HG03457 (cell line): ENCODE data around the gene TNFRSF14.

Experiments
- ATAC-seq: cut with Tn5 transposase; IDR thresholded peaks from one replicate; pipeline ENCODE4 v1.9.1; 2021; ENCODE audit warnings: moderate number of reproducible peaks; ENCODE audit not compliant: unreplicated experiment

The TNFRSF14 gene

GRCh38 chr1:2597441-2598328, 41.5 kb downstream of the TNFRSF14 start:
- no peak for ATAC-seq

- ATAC-seq = no peak
These were observed 42.3 kb downstream of the TNFRSF14 start for GRCh38 chr1:2598329-2598931.

GRCh38 chr1:2601721-2602303, 45.6 kb downstream of the TNFRSF14 start:
- ATAC-seq = no peak

GRCh38 chr1:2602311-2602835, 46.2 kb downstream of the TNFRSF14 start:
- no peak for ATAC-seq

GRCh38 chr1:2602866-2603520, 46.8 kb downstream of the TNFRSF14 start:
- ATAC-seq = no peak

- ATAC-seq = no peak
These were observed 47.5 kb downstream of the TNFRSF14 start for GRCh38 chr1:2603521-2604155.

- ATAC-seq = no peak
These were observed 48.1 kb downstream of the TNFRSF14 start for GRCh38 chr1:2604156-2604843.

- ATAC-seq = no peak
These were observed 48.8 kb downstream of the TNFRSF14 start for GRCh38 chr1:2604844-2605508.

GRCh38 chr1:2605509-2606395, 49.6 kb downstream of the TNFRSF14 start:
- ATAC-seq = no peak

GRCh38 chr1:2606396-2606880, 50.3 kb downstream of the TNFRSF14 start:
- no peak for ATAC-seq

GRCh38 chr1:2606881-2607621, 50.9 kb downstream of the TNFRSF14 start:
- no peak for ATAC-seq

GRCh38 chr1:2607641-2608091, 51.5 kb downstream of the TNFRSF14 start:
- ATAC-seq = no peak

GRCh38 chr1:2609319-2610035, 53.3 kb downstream of the TNFRSF14 start:
- no peak for ATAC-seq

- ATAC-seq = no peak
These were observed 54.1 kb downstream of the TNFRSF14 start for GRCh38 chr1:2610036-2610959.

- ATAC-seq = no peak
These were observed 54.9 kb downstream of the TNFRSF14 start for GRCh38 chr1:2611031-2611501.
